Activated T-cell treated with anti-CD3 and anti-CD28 coated beads for 48 hours (primary cell): ENCODE measurements around the gene TRAPPC13.
"Not testable (repeated sequence)": the region's sequence is repeated elsewhere in the genome, so short reads cannot be mapped to it uniquely, and the experiment has no call there.

Experiments
- DNase-seq: peaks from one replicate; pipeline ENCODE4 v3.0.0-alpha.2; 2020; ENCODE audit warnings: low read depth

Gene TRAPPC13

GRCh38 chr5:65624571-65625555 is at the start of gene TRAPPC13, which contains the start of gene SHLD3:
TSS of gene TRAPPC13 (plus strand) at chr5:65625027. CDS start at chr5:65625061, 34 bp downstream.
TSS of gene SHLD3 (plus strand) at chr5:65625027. CDS start at chr5:65629588, 4,561 bp downstream.
- peak; percentile 64 for DNase-seq

DNA sequence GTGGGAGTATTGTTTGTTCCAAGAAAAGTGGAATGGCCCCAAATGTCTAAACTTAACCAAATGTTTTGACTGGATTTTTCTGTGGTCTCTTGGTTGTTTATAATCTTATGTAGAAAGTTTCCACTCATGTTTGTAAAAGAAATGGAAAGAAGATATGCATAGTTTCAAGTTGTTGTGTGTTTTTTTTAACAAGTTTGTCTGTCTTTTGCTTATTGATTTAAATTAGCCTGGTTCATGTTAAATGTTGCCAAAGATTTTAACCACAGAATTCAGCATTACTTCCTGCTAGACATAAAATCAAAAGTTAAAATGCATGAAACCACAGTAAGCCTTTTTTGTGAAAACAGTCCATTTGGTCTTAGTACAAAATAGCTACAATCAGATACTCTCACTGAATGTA is 47.7 kb upstream of the TRAPPC13 start:
- no peak for DNase-seq

- DNase-seq, result no peak
These were observed 36.1 kb upstream of the TRAPPC13 start for GRCh38 chr5:65588694-65589093.

DNA sequence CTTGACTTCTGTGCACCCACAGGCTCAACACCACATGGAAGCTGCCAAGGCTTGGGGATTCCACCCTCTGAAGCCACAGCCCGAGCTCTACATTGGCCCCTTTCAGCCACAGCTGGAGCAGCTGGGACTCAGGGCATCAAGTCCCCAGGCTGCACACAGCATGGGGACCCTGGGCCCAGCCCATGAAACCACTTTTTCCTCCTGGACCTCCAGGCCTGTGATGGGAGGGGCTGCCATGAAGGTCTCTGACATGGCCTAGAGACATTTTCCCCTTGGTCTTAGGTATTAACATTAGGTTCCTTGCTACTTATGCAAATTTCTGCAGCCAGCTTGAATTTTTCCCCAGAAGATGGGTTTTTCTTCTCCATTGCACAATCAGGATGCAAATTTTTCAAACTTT is 23.1 kb upstream of the TRAPPC13 start:
- DNase-seq, result not testable (repeated sequence)

DNA sequence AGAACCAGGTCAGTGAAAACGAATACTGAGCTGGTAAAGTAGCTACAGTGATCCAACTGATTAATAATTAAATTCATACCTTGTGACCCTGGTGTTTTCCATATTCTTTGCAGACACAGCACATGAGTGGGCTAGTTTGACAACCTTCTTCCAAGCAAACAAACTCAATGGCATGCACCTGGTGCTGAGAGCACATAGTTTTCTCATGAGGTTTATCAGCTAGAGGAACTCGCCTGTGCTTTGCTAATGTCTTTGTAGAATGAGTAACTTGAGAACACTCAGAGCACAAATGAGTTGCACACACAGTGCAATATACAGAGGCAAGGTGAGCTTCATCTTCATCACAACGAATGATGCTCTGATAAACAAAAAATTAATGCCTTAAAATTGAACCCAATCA is 13.3 kb upstream of the TRAPPC13 start:
- DNase-seq, result no peak

DNA sequence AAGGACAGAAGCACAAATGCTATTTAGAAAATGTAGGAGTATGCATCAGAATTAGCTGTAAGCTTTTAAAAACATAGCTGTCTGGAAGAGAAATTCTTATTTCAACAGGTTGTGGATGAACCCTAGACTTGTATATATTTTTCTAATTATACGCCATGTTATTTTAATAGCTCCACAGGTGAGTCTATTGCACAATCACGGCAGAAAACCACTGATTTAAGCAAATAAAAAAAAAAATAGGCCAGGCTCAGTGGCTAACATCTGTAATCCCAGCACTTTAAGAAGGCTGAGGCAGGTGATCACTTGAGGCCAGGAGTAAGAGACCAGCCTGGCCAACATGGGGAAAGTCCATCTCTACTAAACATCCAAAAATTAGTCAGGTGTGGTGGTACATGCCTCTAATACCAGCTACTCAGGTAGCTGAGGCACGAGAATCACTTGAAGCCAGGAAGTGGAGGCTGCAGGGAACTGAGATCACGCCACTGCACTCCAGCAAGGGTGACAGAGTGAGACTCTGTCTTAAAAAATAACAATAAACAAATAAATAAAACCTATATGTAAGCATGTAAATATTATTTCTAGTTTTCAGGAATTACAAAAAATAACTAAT is 12.4 kb upstream of the TRAPPC13 start:
- no peak for DNase-seq

DNA sequence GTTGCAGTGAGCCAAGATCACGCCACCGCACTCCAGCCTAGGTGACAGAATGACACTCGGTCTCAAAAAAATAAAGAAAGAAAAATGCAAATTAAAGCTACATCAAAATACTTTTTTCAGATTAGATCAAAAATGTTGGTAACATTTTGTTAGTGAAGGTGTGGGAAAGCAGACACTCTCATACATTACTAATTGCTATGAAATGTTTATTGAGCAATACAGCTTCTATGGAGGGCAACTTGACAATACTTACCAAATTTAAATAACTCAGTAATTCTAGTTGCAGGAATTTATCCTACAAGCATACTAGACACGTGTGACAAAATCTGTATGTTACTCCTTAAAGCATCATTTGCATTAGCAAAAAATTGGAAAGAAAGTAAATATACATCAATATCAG is 4.8 kb upstream of the TRAPPC13 start:
- no peak for DNase-seq

GRCh38 chr5:65621961-65622360 is 2.9 kb upstream of the TRAPPC13 start:
- not testable (repeated sequence) for DNase-seq

DNA sequence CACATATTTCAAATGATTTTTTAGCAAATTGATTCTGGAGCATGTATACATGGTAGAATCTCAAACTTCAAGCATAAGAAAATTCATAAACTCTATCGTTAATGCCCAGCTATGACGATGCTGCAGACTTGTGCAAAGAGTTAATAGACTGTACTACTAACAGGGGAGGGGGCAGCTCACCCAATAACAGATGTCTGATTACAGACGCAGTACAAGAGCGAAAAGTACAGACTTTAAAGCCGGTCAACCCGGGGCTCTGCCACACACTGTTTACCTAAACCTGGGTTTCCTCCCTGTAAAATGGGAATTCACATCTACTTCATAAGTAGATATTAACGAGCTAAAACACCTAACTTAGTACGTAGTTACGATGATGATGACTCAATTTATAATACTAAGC is 1.3 kb upstream of the TRAPPC13 start:
- no peak for DNase-seq

DNA sequence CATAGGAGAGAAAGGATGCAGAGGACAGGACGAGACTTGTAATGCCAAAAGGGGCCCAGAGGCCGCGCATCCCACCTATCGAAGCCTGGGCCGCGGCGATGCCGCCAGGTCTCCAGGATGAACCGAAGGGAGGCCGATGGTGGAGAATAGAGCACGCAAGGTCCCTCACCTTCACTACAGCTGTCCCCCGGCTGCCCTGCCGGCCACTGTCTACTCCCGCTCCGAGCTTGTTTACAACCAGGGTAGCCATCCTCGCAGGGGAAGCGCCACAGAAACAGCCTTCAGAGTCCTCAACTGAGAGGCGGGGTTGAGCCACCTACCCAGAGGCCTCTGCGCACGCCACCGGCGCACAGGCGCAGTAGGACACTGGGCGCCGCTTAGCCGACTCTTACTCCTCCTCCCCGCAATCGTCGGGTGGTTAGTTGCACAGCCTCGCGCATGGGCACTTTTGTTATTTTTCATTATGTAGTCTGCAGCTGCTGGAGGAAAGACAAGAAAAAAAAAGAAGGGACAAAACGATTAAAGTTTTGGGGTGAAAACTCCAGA is 729 bp upstream of the TRAPPC13 start, which contains the start of gene TRIM23:
TSS of gene TRIM23 (minus strand) at position 309 of the 546 bp plus-strand sequence. CDS start at position 250, 59 bp downstream.
- DNase-seq, result peak; percentile 84

DNA sequence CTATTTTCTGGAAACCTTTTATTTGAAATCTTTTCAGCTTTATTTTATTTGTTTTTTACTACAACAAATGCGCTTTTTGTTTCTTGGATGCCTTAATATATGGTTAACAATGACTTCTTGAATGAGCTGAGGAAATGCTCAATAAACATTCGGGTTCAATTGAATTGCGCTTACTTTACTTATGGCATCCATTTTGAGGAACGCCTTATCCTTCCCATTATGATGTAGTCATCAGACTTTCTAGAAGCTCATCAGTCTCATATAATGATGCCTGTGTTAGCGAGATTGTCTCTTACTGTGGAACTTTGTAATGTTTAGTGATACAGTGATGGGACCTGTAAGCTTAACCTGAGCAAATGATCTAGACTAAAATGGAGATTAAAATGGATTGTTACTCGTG is 916 bp downstream of the TRAPPC13 start:
- no peak for DNase-seq

GRCh38 chr5:65630981-65631380 is 6.2 kb downstream of the TRAPPC13 start:
- DNase-seq, result no peak

GRCh38 chr5:65640240-65640639 is 15.4 kb downstream of the TRAPPC13 start:
- no peak for DNase-seq

- DNase-seq, result no peak
These were observed 22.1 kb downstream of the TRAPPC13 start for GRCh38 chr5:65646938-65647337.

DNA sequence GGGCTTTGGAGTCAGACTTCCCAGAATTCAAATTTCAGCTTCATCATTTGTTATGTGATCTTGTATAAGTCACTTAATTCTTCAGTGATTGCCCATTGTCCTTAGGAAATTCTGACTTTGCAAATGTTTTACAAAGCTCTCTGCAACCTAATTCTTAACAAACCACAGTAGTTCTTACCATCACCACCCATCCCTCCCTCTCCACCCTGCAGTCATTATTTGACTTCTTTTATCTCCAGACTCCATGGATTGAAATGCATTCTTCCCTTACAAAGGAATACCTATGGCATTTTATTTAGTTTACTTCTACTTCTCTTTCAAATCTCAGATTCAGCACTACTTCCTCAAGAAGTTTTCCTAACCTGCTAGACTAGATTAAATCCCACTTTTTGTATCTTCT is 23.1 kb downstream of the TRAPPC13 start:
- DNase-seq, result no peak

- no peak for DNase-seq
These were observed 26.3 kb downstream of the TRAPPC13 start for GRCh38 chr5:65651144-65651543.

DNA sequence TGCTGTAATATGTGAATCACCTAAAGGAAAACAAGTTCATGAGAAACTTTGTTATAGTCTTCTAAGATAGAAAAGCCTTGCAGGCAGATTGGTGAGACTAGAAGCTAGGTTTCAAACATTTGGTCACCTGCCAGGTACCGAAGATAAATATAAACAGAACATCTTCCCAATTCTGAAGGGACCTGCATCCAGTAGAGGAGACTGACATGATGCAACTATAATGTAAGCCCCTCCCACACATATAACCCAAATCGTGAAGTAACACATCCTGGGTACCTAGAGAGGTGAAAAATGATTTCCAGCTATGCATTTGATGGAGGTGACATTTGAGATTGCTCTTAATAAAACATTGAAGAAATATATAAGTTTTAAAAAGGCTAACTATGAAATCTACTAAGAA is 29.9 kb downstream of the TRAPPC13 start:
- no peak for DNase-seq

DNA sequence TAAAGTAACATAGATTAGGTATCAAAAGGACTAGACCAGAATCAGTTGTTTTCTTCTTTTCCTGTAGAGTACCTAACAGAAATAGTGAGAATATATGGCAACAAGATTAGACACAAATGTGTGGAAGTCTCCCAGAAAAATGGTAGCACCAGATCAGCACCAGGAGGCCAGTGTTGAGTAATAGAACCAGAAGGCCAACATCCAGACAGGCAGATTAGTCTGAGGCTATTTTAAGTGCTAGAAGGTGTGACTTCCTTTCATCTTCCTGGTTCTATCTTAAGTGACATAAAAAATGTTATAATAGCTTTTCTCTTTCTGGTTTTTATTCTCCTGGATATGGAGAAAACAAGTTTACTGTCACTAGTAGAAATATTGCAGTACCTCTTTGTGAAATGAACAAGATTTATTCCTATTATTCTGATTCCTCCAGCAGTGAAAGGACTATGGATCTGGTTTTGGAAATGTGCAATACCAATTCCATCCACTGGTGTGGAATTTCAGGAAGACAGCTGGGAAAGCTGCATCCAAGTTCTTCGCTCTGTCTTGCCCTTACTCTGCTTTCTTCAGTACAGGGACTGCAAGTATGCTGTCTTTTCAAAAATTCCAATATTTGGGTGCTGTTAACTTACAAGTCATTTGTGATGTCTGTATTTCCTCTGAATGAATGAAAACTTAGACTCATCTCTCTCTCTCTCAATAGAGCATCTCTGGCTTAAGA is 39.1 kb downstream of the TRAPPC13 start:
- no peak for DNase-seq

DNA sequence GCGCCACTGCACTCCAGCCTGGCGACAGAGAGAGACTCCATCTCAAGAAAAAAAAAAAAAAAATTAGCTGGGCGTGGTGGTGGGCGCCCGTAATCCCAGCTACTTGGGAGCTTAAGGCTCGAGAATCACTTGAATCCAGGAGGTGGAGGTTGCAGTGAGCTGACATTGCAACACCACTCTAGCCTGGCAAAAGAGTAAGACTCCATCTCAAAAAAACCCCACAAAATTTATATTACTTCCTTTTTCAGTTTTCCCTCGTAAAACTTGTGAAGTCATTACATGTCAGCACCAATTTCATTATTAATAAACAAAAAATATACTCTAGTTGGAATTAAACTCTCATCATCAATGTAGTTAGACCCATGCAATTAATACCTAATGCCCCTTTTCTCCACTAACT is 43.9 kb downstream of the TRAPPC13 start:
- no peak for DNase-seq

DNA sequence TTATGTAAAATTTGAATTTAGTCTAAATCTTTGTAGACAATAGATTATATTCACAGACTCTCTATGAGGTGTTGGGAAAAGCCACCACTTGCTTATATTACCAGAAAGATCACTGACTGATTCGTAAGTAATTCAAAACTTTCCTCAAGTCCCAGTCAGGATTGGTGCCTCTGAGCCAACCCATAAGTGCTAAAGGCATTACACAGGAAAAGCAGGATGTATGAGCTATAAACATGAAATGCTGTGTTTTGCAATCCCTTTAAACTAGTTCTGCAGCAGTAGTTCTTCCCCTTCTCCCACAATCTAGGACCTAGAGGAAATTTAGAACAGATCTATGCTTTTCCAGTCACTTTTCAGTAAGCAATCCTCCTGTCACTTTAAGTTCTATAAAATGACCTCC is 48.0 kb downstream of the TRAPPC13 start:
- DNase-seq, result no peak

GRCh38 chr5:65674749-65675148 is 49.9 kb downstream of the TRAPPC13 start:
- DNase-seq, result no peak

DNA sequence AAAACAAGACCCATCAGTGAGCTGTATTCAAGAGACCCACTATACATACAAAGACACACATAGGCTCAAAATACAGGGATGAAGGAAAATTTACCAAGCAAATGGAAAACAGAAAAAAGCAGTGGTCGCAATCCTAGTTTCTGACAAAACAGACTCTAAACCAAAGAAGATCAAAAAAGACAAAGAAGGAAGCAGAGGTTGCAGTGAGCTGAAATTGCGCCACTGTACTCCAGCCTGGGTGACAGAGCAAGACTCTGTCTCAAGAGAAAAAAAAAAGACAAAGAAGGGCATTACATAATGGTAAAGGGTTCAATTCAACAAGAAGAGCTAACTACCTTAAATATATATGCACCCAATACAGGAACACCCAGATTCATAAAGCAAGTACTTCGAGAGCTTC is 51.2 kb downstream of the TRAPPC13 start:
- not testable (repeated sequence) for DNase-seq
